NCI-H526 treated with DMSO at 0.1 percent for 48 hours (cell line): ENCODE results near the gene PACRG.
"Not testable (repeated sequence)": the region's sequence is repeated elsewhere in the genome, so short reads cannot be mapped to it uniquely, and the experiment has no call there.

ENCODE experiments used
- DNase-seq: peaks from one replicate; lab custom pipeline; 2025; lab: John Stamatoyannopoulos, UW

PACRG gene

DNA sequence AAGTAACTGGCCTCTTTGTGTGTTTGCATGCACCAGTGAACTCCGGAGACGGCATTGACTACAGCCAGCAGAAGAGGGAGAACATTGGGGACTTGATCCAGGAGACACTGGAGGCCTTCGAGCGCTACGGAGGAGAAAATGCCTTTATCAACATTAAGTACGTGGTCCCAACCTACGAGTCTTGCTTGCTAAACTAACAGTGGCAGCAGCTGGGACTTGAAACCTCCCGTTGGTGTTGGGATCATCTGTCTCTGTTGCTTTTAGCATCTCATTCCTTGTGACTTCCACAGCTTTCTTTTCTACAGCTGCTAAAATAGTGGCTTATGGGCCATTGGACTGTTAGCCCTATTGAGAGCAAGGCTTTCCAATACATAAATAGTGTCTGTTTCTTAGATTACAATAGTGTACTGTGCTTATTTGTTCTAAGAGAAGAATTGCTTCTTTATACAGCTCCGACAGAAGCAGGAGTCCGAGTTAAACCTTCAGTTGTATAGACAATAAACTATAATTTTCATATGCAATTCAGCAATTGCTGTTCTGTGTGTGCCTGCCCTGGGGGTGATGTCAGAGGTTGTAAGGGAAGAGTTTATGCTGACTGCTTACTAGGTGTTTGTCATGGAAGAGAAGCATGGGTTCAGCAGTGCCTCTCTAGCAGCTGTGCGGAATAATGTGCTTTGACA lies 587.2 kb downstream of the PACRG start:
- DNase-seq = peak; percentile 89

DNA sequence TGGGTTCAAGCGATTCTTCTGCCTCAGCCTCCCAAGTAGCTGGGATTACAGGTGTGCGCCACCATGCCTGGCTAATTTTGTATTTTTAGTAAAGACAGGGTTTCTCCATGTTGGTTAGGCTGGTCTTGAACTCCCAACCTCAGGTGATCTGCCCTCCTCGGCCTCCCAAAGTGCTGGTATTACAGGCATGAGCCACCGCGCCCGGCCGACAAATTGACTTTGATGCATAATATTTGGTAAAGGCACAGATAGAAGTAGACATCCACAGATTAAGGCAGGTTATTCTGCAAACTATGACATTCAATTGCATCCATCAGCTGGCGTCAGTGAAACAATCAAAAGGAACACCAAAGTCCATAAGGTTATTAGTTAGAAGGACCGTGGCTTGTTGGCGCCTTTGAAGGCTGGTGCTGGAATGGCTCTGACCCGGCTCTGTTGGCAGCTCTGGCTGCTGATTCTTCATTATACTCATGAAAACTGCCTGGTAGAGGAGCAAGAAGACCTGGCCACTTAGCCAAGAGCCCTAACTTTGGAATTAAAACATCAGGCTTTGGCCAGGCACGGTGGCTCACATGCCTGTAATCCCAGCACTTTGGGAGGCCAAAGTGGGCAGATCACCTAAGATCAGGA lies 589.2 kb downstream of the PACRG start:
- not testable (repeated sequence) for DNase-seq

DNA sequence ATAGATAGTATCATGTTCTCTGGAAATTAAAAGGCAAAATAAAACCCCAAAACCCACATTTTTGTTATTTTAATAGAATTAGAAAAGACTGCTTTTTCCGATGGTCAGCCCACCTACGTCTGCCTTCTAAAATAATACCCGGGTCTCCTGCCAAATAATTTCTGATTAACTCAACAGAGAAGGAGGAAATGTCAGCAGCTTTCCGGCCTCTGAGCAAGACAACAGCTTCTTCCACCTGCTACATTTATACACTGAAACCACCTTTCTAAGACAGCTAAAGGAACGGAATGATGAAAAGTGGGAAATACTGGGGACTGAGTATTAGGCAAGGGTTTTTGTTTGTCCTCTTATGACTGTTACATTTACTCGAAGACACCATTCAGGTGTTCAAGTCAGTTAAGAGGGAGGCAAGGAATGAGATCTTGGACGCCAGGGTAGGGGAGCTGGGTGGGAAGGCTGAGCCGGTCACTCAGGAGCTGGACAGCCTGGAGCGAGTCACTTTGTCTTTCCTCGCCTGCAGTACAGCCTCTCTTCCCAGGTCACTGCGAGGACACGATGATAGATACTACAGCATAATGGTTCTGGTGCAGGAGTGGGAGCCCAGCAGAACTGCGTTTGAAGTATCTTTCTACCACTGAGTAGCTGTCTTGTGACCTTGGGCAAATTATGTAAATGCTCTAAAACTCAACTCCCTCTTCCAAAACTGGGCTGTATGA lies 590.5 kb downstream of the PACRG start:
- no peak for DNase-seq

DNA sequence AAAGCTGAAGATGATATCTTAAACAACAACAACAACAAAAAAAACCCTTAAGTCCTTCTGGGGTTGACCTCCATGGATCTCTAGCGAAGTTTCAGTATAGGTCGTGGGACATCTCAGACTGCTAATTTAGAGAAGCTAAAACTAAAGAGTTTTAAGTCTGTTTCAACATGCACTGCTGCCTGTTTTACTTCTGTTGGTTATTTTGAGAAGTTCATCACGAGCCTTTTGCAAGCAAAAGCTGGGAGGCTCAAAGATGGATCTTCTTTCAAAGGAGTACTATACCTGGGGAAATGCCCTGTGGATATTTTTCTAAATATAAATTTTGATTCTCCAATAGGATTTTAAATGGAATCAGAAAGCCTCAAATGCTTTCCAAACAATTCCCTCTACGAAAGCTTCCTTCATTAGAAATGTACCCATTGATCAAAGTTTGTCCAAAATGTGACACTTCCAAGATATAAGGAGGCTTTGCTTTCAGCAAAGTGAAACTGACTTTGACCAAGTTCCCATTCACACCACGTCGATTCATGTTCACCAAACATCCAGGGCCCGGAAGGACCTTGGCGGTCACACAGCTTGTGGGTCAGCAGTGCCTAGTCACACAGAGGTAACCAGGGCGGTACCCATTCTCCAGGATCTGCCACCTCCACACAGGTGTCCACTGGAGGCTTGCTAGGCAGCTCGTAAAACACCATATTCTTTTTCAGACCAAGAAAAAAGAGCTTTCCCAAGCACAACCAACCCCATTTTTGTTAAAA lies 592.0 kb downstream of the PACRG start:
- DNase-seq = no peak

DNA sequence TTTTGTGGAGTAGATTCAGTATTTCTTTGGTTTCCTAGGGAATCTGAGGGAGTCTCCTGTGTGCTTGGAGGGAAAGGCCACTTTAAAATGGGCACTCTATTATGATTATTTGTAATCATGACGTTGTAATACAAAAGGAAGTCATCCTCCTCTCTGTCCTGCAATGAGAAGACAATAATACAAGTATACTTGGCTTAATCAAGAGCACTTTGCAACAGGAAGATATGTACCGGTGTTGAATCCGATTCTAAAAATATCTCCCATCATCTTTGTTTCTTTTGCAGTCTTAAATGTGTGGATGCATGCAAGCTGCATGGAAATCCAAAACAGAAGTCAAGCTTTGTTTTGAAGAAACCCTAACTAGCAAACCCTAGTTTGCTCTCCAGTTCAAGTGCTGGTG lies 592.6 kb downstream of the PACRG start:
- DNase-seq = no peak

DNA sequence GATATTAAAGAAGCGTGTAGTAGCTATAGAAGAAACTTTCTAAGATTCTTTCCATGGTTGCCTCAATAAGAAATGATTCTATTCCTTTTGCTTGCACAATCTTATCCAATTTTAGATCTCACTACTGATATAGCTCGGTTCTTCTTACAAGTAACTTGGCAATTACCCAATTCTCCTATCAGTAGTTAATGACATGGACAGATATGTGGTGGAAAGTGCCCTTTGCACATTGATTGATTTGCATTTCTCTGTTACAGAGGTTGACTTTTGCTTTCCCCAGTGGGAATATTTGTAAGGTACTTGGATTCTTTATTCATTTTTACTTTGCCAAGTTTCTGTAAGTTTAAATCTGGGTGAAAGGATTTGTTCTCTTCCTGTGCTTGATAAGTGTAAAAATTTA lies 593.0 kb downstream of the PACRG start:
- DNase-seq = no peak

DNA sequence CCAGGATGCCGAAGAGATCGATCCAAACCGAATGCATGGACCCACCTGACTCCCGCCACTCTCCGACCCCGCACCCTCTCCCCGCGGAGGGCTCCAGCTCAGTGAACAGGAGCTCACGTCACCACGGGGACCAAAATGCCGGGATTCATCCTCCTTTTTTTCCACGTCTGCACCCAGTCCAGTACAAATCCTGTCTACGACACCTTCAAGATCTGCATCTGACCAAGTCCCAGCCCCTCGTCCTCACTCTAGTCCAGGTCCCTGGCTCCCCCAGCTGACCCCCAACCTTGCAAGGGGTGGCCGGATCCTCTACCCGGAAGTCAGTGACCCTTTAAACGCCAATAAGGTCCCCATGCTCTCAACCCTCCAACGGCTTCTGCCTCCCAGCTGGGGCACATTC lies 593.9 kb downstream of the PACRG start:
- DNase-seq = no peak

DNA sequence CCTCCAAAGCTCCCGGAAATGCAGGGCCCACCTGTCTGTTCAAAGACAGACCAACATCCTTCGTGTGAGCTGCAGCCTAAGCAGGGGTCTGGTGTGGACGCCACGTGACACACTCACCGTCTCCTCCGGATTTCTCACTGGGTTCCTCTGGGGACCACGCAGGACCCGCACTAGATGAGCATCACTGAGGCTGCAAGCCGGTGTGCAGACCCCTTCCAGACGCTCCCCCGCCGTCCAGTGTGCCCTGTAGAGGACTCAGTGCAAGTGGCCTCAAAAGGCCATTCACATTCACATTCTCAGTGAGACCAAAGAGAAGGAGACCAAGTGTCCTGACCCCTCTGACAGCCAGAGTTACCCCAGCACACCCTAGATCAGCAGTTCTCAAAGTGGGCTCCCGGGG lies 595.5 kb downstream of the PACRG start:
- DNase-seq = no peak

DNA sequence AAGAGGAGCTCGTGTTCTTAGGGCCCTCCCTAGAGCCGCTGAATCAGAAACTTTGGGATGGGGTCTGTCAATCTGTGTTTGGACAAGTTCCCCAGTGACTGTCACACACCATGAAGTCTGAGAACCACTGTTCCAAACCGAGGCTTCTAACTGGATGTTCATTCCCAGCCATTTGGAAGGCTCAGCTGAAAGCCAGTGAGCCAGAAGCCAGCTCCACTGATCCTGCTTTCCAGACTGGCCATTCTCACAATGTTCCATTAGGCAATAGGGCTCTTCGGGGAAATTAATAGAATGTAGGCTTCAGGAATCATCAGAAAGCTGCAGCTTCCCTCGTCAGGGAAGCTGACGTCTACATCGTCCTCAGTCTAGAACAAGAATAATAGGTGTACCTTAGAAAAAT lies 595.9 kb downstream of the PACRG start:
- DNase-seq = no peak

DNA sequence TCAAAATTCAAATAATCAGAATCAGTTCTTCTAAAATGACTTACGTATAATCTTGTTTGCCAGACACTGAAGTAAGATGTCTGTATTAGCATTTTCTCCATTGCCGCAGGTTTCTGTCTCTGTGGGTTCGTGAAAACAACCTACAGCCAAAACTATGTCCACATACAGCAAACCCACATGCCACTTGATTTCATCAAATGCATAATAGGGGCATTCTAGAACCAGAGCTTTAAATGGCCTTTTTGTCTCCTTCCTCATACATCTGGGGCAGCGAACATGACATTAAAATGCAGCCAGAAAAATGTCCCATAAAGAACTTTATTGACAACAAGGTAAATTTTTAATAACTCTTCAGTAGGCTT lies 596.5 kb downstream of the PACRG start:
- DNase-seq = no peak

DNA sequence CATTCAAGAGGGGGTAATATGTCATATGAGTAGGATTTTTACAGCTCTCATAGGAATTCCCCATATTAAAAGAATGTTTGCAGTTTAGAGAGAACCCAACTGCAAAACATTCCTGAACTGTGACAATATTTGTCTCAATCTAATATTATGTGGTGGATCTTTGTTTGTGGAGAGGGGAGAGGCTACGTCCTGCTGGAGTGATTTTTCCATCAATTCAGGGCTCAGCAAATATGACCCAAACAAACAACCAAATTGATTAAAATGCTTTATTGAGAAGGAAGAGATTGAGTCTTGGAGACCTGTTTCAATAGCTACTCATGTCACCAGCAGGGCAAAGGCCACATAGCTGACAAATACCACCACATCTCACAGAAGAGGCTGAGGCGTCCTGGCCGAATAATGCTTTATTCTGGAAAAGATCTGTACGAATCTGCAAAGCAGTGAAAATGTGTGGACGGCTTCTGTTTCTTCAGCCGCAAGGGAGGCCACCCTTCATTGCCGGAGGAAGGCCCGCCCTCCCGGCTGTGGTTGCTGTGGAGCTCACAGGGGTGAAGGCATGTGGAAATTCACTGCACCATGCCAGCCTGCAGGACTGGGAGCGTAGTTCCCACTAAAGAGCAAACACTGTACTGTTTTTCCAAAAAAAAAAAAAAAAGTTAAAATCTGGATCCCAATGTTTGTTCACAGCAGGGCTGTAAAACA lies 597.1 kb downstream of the PACRG start:
- DNase-seq = no peak

DNA sequence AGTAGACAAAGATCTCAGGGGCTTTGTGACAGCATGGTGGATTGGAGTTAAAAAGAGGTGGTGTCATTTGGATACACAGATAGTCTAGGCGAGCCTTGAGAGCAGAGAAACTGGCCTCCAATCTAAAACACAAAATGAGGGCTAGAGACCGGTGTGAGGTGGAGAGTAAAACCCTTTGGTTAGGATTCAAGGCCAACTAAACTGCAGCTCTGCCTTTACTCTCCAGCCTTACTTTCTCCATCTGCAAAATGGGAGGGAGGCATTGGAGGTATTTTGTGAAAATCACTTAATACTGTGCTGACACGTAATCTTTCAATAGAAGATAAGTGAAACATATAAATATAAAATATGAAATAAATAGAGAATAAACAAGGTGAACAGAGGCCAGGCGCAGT lies 597.6 kb downstream of the PACRG start:
- no peak for DNase-seq

DNA sequence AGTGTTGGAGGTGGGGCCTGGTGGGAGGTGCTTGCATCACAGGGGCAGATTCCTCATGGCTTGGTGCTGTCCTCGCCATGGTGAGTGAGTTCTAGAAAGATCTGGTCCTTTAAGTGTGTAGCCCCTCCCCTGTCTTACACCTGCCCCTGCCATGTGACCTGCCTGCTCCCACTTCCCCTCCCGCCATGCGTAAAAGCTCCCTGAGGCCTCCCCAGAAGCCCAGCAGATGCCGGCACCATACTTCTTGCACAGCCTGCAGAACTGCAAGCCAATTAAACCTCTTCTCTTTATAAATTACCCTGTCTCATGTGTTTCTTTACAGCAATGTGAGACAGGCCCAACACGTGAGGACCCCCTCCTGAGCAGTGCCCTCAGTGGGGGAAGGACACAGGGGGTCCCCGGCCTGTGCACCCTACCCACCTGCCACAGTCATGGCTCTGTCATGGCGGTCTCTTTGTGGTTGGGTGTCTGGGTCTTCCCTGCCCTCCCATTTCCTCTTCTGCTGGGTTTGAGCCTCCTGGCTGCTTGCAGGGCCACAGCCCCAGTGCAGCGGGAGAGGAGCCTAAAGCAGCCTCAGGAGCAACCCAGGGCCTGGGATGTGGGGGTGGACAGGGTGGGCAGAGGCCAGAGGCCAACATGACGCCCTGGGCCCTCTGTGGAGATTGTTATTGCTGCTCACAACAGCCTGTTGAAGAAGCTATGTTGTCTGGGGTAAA lies 599.5 kb downstream of the PACRG start:
- DNase-seq = no peak

DNA sequence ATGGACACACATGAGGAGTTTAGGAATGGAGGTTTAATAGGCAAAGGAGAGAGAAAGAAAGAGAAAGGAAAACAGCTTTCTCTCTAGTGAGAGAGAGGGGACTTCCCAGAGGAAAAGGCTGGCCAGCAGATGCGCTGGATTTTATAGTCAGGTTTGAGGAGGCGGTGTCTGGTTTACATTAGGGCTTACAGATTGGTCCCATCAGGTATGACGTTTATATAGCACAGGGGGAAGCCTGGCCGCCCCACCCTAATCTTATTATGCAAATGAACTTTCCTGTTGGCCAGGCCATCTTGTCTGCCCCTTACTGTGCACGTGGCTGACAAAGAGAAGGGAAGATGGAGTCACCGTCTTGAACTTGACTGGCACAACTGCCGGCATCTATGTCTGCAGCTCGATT lies 600.1 kb downstream of the PACRG start:
- no peak for DNase-seq

DNA sequence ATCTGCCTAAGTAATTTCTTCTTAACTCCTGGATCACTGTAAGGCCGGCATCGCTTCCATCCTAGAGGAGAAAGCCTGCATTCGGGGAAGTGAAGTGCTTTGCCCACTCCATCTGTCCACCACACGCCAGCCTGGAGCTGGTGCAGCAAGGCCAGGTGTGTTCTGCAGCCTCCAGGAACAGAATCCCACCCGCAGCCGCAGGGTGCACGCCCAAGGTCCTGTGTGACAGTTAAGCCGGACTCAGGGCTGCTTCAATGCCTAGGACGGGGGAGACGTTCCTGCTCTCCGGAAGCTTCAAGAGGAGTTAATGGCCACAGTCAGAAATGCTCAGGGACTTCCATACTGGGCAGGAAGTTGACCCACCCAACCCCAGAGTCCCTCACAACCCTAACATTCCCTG lies 600.6 kb downstream of the PACRG start:
- DNase-seq = no peak

DNA sequence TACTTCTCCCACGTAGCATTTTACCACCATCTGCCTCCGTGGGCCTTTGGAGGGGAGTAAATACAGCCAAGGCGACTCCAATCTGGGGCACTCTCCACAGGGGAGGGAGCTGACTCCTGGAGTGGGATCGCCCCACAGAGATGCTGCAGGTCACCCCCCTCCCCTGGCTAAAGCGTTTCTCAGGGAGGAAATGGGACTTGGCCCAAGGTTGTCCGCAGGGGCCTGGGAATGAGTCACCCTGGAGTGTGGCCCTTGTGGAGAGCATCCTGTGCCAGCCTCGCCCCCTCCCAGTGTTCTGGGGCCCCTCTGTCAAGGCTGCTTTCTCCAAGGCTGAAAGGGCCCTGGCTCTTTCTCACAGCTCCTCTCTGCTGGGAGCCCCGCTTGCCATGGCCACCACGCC lies 602.2 kb downstream of the PACRG start:
- DNase-seq = no peak

DNA sequence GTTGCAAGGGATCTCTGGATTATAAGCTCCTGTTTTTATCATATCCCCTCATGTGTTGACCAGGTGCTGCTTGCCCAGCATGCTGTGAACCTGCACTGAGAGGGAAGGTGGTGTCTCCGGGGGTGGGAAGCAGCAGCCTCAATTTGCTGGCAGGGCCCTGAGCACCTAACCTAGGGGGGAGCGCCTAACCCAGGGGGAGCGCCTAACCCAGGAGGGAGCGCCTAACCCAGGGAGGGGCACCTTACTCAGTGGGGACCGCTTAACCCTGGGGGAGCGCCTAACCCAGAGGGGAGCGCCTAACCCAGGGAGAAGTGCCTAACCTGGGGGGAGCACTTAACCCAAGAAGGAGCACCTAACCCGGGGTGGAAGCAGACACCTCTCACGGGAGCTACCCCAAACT lies 603.5 kb downstream of the PACRG start:
- DNase-seq = no peak

DNA sequence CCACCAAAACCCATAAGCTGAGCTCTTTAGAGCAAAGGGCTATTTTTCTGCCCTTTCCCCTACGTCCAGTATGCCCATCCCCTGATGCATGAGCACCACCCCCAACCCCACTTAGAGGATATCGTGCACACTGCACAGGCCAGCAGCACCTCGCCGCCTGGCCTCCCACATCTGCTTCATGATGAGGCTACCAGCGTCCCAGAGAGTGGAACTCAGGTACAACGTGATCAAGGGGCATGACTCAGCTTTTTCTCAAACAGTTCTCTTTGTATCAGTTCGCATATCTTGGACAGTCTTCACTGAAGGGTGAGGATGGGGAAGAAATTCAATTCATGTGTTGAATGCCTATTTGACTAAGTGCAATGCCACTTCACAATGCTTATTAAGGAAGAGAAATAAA lies 604.8 kb downstream of the PACRG start:
- no peak for DNase-seq

DNA sequence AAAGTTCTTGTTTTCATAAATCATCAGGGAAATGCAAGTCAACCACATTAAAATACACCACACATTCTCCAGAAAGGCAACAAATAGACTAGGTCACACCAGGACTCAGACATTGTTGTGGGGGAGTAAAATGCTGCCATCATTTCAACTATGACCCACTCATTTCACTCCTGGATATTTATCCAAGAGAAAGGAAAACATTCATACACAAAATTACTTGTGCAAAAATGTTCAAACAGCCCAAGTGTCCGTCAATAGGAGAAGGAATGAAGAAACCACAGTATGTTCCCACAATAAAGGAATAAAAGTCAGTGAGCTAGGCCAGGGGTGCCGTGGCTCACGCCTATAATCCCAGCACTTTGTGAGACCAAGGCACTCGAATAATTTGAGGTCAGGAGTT lies 605.3 kb downstream of the PACRG start:
- no peak for DNase-seq

DNA sequence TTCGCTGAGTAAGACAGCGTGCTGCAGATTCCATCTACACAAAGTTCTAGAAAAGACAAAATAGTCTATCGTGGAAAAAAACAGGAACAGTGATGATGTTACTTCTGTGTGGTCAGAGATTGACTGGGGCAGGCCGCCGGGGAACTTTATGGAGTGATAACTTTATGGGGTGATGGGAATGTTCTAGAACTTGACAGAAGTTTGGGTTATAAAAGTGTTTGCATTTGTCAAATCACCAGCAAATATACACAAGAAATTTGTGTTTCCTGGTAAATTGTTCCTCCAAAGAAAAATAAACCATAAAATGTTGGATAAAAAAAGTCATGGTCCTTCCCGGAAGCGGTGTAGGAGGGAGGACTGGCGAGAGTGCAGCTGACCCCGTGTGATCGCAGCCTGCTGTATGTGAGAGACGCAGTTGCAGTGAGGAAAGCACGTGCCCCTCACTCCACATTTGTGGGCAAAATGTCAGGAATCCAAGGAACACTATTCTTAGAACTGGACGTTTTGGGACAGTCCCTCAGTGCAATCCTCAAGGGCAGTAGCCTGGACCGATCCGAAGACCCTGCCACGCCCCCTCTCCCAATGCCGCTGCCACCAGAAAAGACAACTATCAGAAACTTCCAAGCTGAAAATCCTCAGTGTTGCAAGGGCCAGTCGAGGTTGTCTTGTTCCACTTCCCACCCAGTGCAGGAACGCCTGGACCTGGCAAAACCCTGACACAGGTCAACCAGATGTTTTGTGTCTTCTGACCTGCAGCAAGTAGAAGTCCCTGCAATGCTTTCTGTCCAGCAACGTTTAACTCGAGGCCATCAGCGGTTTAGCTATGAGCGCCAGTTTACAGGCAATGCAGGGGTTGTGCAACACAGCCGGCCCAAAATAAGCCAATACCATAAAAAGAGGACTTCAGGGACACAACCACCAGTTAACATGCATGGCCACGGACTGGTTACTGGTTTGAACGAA lies 606.2 kb downstream of the PACRG start:
- DNase-seq = no peak
